WI38 (cell line): ENCODE results near the gene MYO7A.

Experiments used
- H3K4me3 ChIP-seq: 2 replicates; pipeline ENCODE4 v1.5.1; 2011; ENCODE audit warnings: low read depth, mild to moderate bottlenecking, control low read depth, low read length
- CTCF ChIP-seq: IDR thresholded peaks from 2 replicates; pipeline ENCODE4 v1.5.1; 2012; ENCODE audit warnings: low read depth, mild to moderate bottlenecking, control low read depth, low read length

Gene MYO7A

GRCh38 chr11:77154381-77155081 is 26.5 kb downstream of the MYO7A start:
- TF ChIP-seq CTCF, result no peak
- no peak overlapping the region for H3K4me3 ChIP-seq

GRCh38 chr11:77155082-77155475 is 27.0 kb downstream of the MYO7A start:
- no peak overlapping the region for H3K4me3 ChIP-seq
- TF ChIP-seq CTCF, result no peak

- no peak overlapping the region for H3K4me3 ChIP-seq
- no peak for TF ChIP-seq CTCF
Observed at GRCh38 chr11:77155556-77156130, 27.6 kb downstream of the MYO7A start.

GRCh38 chr11:77156396-77157195 is 28.6 kb downstream of the MYO7A start:
- TF ChIP-seq CTCF, result no peak

GRCh38 chr11:77158041-77158695 is 30.1 kb downstream of the MYO7A start:
- TF ChIP-seq CTCF, result no peak
- no peak overlapping the region for H3K4me3 ChIP-seq

More at GRCh38 chr11:77156396-77157195, 28.6 kb downstream of the MYO7A start:
- no peak overlapping the region for H3K4me3 ChIP-seq

- TF ChIP-seq CTCF, result no peak
- H3K4me3 ChIP-seq, result no peak overlapping the region
Observed at GRCh38 chr11:77159219-77159936, 31.3 kb downstream of the MYO7A start.
